Hepatocyte (in vitro differentiated cells): ENCODE results near the gene PI4KB. TPM values are rescaled to one million over a fixed set of nuclear protein-coding genes. Genes with fewer than 3 reads are reported as not detected.

Experiments
- DNase-seq: peaks from one replicate; pipeline ENCODE4 v3.0.0-alpha.2; 2016; ENCODE audit warnings: low spot score
- H2AFZ ChIP-seq: fragments of 200-600 bp; sonication (generic); 2 replicates; pipeline ENCODE4 v1.6.0; 2016; ENCODE audit warnings: antibody characterized with exemption, mild to moderate bottlenecking
- H3K27ac ChIP-seq: fragments of 200-600 bp; sonication (generic); 2 replicates; pipeline ENCODE4 v1.5.1; 2016; ENCODE audit warnings: mild to moderate bottlenecking
- H3K27me3 ChIP-seq: fragments of 200-600 bp; sonication (generic); 2 replicates; pipeline ENCODE4 v1.6.1; 2016
- H3K36me3 ChIP-seq: fragments of 200-600 bp; sonication (generic); replicated peaks from 2 replicates; pipeline ENCODE4 v1.5.1; 2016; ENCODE audit warnings: low read depth; ENCODE audit not compliant: insufficient read depth
- H3K4me1 ChIP-seq: fragments of 200-600 bp; sonication (generic); 2 replicates; pipeline ENCODE4 v1.5.1; 2016; ENCODE audit warnings: mild to moderate bottlenecking, moderate library complexity; ENCODE audit not compliant: insufficient read depth
- H3K4me2 ChIP-seq: fragments of 200-600 bp; sonication (generic); 2 replicates; pipeline ENCODE4 v1.6.0; 2016
- H3K4me3 ChIP-seq: fragments of 200-600 bp; sonication (generic); 2 replicates; pipeline ENCODE4 v1.5.1; 2016; ENCODE audit warnings: mild to moderate bottlenecking
- H3K79me2 ChIP-seq: fragments of 200-600 bp; sonication (generic); 2 replicates; pipeline ENCODE4 v1.6.0; 2017; ENCODE audit warnings: mild to moderate bottlenecking
- H3K9me2 ChIP-seq: fragments of 200-600 bp; sonication (generic); replicated peaks from 2 replicates; pipeline ENCODE4 v1.6.0; 2017; ENCODE audit warnings: mild to moderate bottlenecking; ENCODE audit not compliant: insufficient read depth
- H3K9me3 ChIP-seq: fragments of 200-600 bp; sonication (generic); 2 replicates; pipeline ENCODE4 v1.5.1; 2016; ENCODE audit warnings: low read depth, mild to moderate bottlenecking
- H4K20me1 ChIP-seq: fragments of 200-600 bp; sonication (generic); 2 replicates; pipeline ENCODE4 v1.6.0; 2016; ENCODE audit warnings: mild to moderate bottlenecking; ENCODE audit not compliant: insufficient read depth, poor library complexity, severe bottlenecking
- EZH2 ChIP-seq: fragments of 200-600 bp; sonication (generic); IDR thresholded peaks from 2 replicates; pipeline ENCODE4 v1.6.1; 2016; ENCODE audit warnings: antibody characterized with exemption, mild to moderate bottlenecking, borderline replicate concordance
- EZH2phosphoT487 ChIP-seq: fragments of 200-600 bp; sonication (generic); IDR thresholded peaks from one replicate; pipeline ENCODE4 v1.6.1; 2018; ENCODE audit warnings: antibody characterized with exemption, mild to moderate bottlenecking, low read depth, moderate library complexity; ENCODE audit not compliant: unreplicated experiment, severe bottlenecking
- WGBS: methylation state at CpG from one replicate; pipeline ENCODE4 v1.1.6; 2016; ENCODE audit warnings: low lambda C conversion rate; ENCODE audit errors: missing lambda C conversion rate; 5-methylcytosine and 5-hydroxymethylcytosine counted together
- polyA plus RNA-seq: library from polyadenylated mRNA; unstranded; fragments of >200 nt; fragmentation: Nextera tagmentation; extraction: Ambion mirVana; gene quantifications from 2 replicates; pipeline ENCODE4 v1.2.1, GENCODE V29; 2016
- total RNA-seq: library from RNA; depleted of rRNA; stranded (reverse); fragments of >200 nt; gene quantifications from 2 replicates; pipeline ENCODE4 v1.2.3, GENCODE V29; 2014
- TF ChIP-seq, protein P1 (sequence below): fragments of 200-600 bp; sonication (generic); IDR thresholded peaks from 2 replicates; pipeline ENCODE4 v1.5.1; 2016; ENCODE audit warnings: antibody characterized with exemption, mild to moderate bottlenecking; ENCODE audit not compliant: poor library complexity

The PI4KB gene
- total and polyA plus RNA-seq, 2 experiments from 2014 or later = 49.9 to 55.1 TPM

DNA sequence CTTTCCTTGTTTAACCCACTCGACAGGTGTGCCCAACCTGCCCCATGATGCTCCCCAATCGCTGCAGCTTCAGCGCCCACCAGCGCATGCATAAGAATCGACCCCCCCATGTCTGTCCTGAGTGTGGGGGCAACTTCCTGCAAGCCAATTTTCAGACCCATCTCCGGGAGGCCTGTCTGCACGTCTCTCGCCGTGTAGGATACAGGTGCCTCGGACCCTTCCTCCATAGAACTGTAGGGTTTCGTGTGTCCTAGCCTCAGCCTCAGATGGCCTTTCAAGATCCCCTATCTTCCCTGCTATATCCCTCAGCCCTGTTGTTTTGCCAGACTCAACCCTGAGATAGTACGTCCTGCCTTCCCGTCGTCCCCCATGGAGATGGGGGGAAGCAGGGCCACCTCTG lies 38.7 kb downstream of the PI4KB start:
- peaks cover 7% of the 10 kb centered on the region for H3K4me1 ChIP-seq
- DNase-seq = no peak
- H3K79me2 ChIP-seq = peaks cover 30% of the 10 kb centered on the region
- H3K27ac ChIP-seq = no peak overlapping the region
- no peaks in the 10 kb centered on the region for H3K9me2 ChIP-seq
- no peaks in the 10 kb centered on the region for H3K36me3 ChIP-seq
- no peak overlapping the region for H3K4me3 ChIP-seq
- no peak overlapping the region for H3K4me2 ChIP-seq
- H4K20me1 ChIP-seq = peaks cover 5% of the 10 kb centered on the region
- no peaks in the 10 kb centered on the region for H3K9me3 ChIP-seq
- H3K27me3 ChIP-seq = no peaks in the 10 kb centered on the region
- WGBS = 91% methylated on average over 14 of the region's 14 CpGs
- TF ChIP-seq EZH2 (no peak), EZH2phosphoT487 (no peak)
- TF ChIP-seq, protein P1, sequence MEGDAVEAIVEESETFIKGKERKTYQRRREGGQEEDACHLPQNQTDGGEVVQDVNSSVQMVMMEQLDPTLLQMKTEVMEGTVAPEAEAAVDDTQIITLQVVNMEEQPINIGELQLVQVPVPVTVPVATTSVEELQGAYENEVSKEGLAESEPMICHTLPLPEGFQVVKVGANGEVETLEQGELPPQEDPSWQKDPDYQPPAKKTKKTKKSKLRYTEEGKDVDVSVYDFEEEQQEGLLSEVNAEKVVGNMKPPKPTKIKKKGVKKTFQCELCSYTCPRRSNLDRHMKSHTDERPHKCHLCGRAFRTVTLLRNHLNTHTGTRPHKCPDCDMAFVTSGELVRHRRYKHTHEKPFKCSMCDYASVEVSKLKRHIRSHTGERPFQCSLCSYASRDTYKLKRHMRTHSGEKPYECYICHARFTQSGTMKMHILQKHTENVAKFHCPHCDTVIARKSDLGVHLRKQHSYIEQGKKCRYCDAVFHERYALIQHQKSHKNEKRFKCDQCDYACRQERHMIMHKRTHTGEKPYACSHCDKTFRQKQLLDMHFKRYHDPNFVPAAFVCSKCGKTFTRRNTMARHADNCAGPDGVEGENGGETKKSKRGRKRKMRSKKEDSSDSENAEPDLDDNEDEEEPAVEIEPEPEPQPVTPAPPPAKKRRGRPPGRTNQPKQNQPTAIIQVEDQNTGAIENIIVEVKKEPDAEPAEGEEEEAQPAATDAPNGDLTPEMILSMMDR = no peak
- H2AFZ ChIP-seq = no peak overlapping the region

DNA sequence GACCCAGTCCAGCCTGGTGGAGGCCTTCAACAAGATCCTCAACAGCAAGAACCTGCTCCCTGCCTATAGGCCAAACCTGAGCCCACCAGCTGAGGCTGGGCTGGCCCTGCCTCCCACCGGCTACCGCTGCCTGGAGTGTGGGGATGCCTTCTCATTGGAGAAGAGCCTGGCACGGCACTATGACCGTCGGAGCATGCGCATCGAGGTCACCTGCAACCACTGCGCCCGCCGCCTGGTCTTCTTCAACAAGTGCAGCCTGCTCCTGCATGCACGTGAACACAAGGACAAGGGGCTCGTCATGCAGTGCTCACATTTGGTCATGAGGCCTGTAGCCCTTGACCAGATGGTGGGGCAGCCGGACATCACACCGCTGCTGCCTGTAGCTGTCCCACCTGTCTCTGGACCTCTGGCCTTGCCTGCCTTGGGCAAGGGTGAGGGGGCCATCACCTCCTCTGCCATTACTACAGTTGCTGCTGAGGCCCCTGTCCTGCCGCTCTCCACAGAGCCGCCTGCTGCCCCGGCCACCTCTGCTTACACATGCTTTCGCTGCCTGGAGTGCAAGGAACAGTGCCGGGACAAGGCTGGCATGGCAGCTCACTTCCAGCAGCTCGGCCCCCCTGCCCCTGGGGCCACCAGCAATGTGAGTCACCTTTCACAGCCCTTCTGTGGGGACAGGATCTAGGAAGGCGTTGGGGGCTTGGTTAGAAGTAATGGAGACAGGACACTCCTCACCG lies 39.3 kb downstream of the PI4KB start:
- Histone ChIP-seq H4K20me1 (peaks cover 6% of the 10 kb centered on the region), H3K27ac (no peak overlapping the region), H3K4me1 (peaks cover 12% of the 10 kb centered on the region), H3K9me3 (no peaks in the 10 kb centered on the region), H3K9me2 (no peaks in the 10 kb centered on the region), H3K4me2 (no peak overlapping the region), H3K36me3 (no peaks in the 10 kb centered on the region), H2AFZ (no peak overlapping the region), H3K79me2 (peaks cover 36% of the 10 kb centered on the region), H3K4me3 (no peak overlapping the region), H3K27me3 (no peaks in the 10 kb centered on the region)
- no peak for DNase-seq
- WGBS = 94% methylated on average over 22 of the region's 22 CpGs
- TF ChIP-seq EZH2 = no peak
- no peak for TF ChIP-seq EZH2phosphoT487
- TF ChIP-seq, protein P1 = no peak

- TF ChIP-seq, protein P1 = no peak
- no peak for TF ChIP-seq EZH2
- no peak for TF ChIP-seq EZH2phosphoT487
- peaks cover 41% of the 10 kb centered on the region for H3K79me2 ChIP-seq
- H3K4me2 ChIP-seq = no peak overlapping the region
- H3K27ac ChIP-seq = no peak overlapping the region
- no peak overlapping the region for H3K4me3 ChIP-seq
- DNase-seq = no peak
- 95% methylated on average over 7 of the region's 7 CpGs for WGBS
- H3K9me3 ChIP-seq = no peaks in the 10 kb centered on the region
- no peaks in the 10 kb centered on the region for H3K36me3 ChIP-seq
- H3K9me2 ChIP-seq = no peaks in the 10 kb centered on the region
- H4K20me1 ChIP-seq = peaks cover 6% of the 10 kb centered on the region
- no peaks in the 10 kb centered on the region for H3K27me3 ChIP-seq
- peaks cover 12% of the 10 kb centered on the region for H3K4me1 ChIP-seq
- H2AFZ ChIP-seq = no peak overlapping the region
Measured at GRCh38 chr1:151287341-151287699, 39.9 kb downstream of the PI4KB start.
